Kidney (tissue), 14 donors: ENCODE data around the gene APOB. TPM values are rescaled to one million over a fixed set of nuclear protein-coding genes. Genes with fewer than 3 reads are reported as not detected.

Source experiments
- DNase-seq, 5 donors: peaks; one replicate each; pipeline ENCODE4 v3.0.0-alpha.2; 2013 to 2020
- FAIRE-seq: peaks from 2 replicates; lab custom pipeline; 2012; peaks lifted over from hg19 to GRCh38; lab: Jason Lieb, UNC
- H3K27ac ChIP-seq, 2 donors: one replicate each; pipeline ENCODE4 v1.7.0; 2013; ENCODE audit warnings: low read depth in 2 of 2, low read length in 2 of 2, inconsistent platforms in 1 of 2
- H3K27me3 ChIP-seq: one replicate; pipeline ENCODE4 v1.7.1; 2013; ENCODE audit warnings: low read length, inconsistent platforms; ENCODE audit not compliant: control insufficient read depth, insufficient read depth
- H3K36me3 ChIP-seq, 3 donors: one replicate each; pipeline versions ENCODE4 v1.7.0 to v1.7.1; 2013; ENCODE audit warnings: low read length in 3 of 3, control low read depth in 1 of 3, inconsistent platforms in 1 of 3; ENCODE audit not compliant: insufficient read depth in 3 of 3, control insufficient read depth in 2 of 3
- H3K4me1 ChIP-seq, 3 donors: one replicate each; pipeline versions ENCODE4 v1.7.0 to v1.7.1; 2013; ENCODE audit warnings: low read length in 3 of 3, inconsistent platforms in 1 of 3, low read depth in 1 of 3; ENCODE audit not compliant: control insufficient read depth in 2 of 3, insufficient read depth in 2 of 3
- H3K4me3 ChIP-seq, 3 donors: one replicate each; pipeline versions ENCODE4 v1.7.0 to v1.8.1; 2013; ENCODE audit warnings: low read length in 3 of 3, control low read depth in 1 of 3, inconsistent platforms in 1 of 3
- H3K9ac ChIP-seq, 3 donors: one replicate each; pipeline versions ENCODE4 v1.7.0 to v1.7.1; 2013; ENCODE audit warnings: low read length in 3 of 3, control low read depth in 1 of 3, inconsistent platforms in 1 of 3
- H3K9me3 ChIP-seq, 3 donors: one replicate each; pipeline versions ENCODE4 v1.7.0 to v1.7.1; 2013; ENCODE audit warnings: low read length in 3 of 3, control low read depth in 1 of 3, inconsistent platforms in 1 of 3; ENCODE audit not compliant: control insufficient read depth in 2 of 3, insufficient read depth in 1 of 3
- intact Hi-C: fragments of 100-400 bp; cut with DNase I; formaldehyde crosslinking; loops from one replicate; pipeline ENCODE4 v1.11.1; 2022
- polyA plus RNA-seq: library from polyadenylated mRNA; stranded (reverse); fragments of 350-450 nt; fragmentation: Illumina TruSeq; extraction: RNeasy Lipid Tissue Mini Kit (QIAGEN cat#74804); gene quantifications from one replicate; pipeline ENCODE4 v1.2.3, GENCODE V29; 2014; ENCODE audit warnings: low read depth, low replicate concordance; ENCODE audit not compliant: insufficient read depth
- total RNA-seq: library from RNA; stranded (reverse); fragmentation: NEBNext Ultra II Directional; extraction: Animal tissue kit (Norgen Biotek cat#: 25700); gene quantifications from one replicate; pipeline ENCODE4 v1.2.1, GENCODE V29; 2021
- TF ChIP-seq, protein P1 (sequence below): IDR thresholded peaks from 3 replicates; pipeline ENCODE4 v1.5.1; 2012; ENCODE audit warnings: mild to moderate bottlenecking, moderate library complexity, borderline replicate concordance; ENCODE audit not compliant: insufficient read depth; ENCODE audit errors: extremely low read depth
- donor health status: control.
- donor health status: control.
- donor health status: control.
- donor health status: control.
- donor health status: control.
- donor health status: DM: yes; HTN: yes; CAD: no.
- donor health status: Normal renal cell carcinoma (clear cell type).

APOB gene
- total and polyA plus RNA-seq, 2 donors from 2014 or later, result 0.11 to 0.57 TPM

DNA sequence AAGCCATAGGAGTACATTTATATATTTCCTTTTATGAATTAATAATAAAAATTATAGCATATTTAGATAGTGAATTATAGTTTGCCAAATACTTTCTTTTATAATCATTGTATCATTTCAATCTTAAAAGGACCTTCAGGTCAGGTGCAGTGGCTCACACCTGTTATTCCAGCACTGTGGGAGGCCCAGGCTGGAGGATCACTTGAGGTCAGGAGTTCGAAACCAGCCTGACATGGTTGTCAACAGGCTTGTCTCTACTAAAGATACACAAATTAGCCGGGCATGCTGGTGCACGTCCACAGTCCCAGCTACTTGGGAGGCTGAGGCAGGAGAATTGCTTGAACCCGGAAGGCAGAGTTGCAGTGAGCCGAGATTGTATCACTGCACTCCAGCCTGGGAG, 19.7 kb downstream of the APOB start:
- Histone ChIP-seq H3K9ac (no peak overlapping the region), H3K36me3 (no peaks in the 10 kb centered on the region), H3K4me1 (no peaks in the 10 kb centered on the region), H3K27ac (no peak overlapping the region), H3K4me3 (no peak overlapping the region), H3K9me3 (no peaks in the 10 kb centered on the region), H3K27me3 (no peaks in the 10 kb centered on the region)
- no peak for DNase-seq
- TF ChIP-seq, protein P1, sequence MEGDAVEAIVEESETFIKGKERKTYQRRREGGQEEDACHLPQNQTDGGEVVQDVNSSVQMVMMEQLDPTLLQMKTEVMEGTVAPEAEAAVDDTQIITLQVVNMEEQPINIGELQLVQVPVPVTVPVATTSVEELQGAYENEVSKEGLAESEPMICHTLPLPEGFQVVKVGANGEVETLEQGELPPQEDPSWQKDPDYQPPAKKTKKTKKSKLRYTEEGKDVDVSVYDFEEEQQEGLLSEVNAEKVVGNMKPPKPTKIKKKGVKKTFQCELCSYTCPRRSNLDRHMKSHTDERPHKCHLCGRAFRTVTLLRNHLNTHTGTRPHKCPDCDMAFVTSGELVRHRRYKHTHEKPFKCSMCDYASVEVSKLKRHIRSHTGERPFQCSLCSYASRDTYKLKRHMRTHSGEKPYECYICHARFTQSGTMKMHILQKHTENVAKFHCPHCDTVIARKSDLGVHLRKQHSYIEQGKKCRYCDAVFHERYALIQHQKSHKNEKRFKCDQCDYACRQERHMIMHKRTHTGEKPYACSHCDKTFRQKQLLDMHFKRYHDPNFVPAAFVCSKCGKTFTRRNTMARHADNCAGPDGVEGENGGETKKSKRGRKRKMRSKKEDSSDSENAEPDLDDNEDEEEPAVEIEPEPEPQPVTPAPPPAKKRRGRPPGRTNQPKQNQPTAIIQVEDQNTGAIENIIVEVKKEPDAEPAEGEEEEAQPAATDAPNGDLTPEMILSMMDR, result no peak
- FAIRE-seq, result no peak
- intact Hi-C loops, result no loop called here

GRCh38 chr2:21023419-21024181, 20.3 kb downstream of the APOB start:
- Histone ChIP-seq H3K27ac (no peak overlapping the region), H3K27me3 (no peaks in the 10 kb centered on the region), H3K9me3 (no peaks in the 10 kb centered on the region), H3K36me3 (no peaks in the 10 kb centered on the region), H3K9ac (no peak overlapping the region), H3K4me1 (no peaks in the 10 kb centered on the region), H3K4me3 (no peak overlapping the region)
- DNase-seq, result no peak
- TF ChIP-seq, protein P1, result no peak
- intact Hi-C loops, result no loop called here
- FAIRE-seq, result no peak

DNA sequence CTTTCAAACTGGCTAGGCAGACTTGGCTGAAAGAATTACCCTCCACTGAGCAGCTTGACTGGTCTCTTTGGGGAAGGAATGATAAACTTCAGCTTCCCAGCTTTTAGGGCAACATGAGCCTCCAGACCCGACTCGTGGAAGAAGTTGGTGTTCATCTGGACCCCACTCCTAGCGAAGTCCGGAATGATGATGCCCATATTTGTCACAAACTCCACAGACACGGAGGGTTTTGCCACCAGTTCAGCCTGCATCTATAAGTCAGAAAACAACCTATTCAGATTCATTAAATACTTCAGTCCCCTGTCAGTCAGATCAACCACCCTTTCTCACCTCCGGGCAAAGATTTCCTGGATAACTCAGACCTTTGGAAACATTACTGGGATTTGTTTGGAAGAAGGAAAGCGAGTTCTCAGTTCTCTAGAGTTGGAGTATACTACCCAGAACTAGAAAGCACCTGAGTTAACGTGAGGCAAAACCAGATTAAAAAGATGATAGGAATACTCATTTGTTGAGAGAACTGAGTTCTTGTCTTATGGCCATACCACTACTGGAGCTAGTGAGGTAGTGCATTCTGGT, 21.0 kb downstream of the APOB start:
- Histone ChIP-seq H3K9ac (no peak overlapping the region), H3K9me3 (no peaks in the 10 kb centered on the region), H3K27me3 (no peaks in the 10 kb centered on the region), H3K4me1 (no peaks in the 10 kb centered on the region), H3K27ac (no peak overlapping the region), H3K36me3 (no peaks in the 10 kb centered on the region), H3K4me3 (no peak overlapping the region)
- intact Hi-C loops, result no loop called here
- DNase-seq (no peak), FAIRE-seq (no peak)
- TF ChIP-seq, protein P1, result no peak
